HG02973 (cell line): ENCODE data around the gene KCND3.

ENCODE experiments used
- ATAC-seq: cut with Tn5 transposase; IDR thresholded peaks from one replicate; pipeline ENCODE4 v1.9.1; 2021; ENCODE audit warnings: moderate library complexity; ENCODE audit not compliant: unreplicated experiment

The KCND3 gene

GRCh38 chr1:111884772-111885443 is 104.6 kb downstream of the KCND3 start:
- no peak for ATAC-seq

DNA sequence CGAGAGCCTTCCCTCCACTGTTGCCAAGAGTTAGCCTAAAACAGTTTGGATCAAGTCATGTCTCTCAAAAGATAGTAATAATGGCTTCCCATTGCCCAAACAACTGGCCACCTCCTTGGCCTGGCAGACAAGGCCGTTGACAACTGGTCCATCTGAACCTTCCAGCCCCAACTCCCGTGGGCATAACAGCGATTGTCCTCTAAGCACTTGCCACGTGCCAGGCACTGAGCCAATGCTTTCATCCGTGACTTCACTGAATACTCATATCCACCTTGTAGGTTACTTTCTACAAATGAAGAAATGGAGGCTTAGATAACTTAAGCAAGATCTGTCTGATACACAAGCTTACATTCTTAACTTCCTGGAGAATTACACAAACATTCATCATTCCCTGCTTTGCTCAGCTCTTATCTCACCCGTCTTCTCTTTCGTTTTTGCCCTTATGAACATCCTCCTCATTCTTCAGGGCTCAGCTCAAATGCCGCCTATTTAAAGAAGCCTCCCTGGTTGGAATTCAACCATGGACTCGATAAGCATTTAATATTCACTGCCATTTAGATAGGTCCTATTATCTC is 106.4 kb downstream of the KCND3 start:
- no peak for ATAC-seq

GRCh38 chr1:111882559-111882958 is 106.9 kb downstream of the KCND3 start:
- ATAC-seq: no peak

- no peak for ATAC-seq
Measured at GRCh38 chr1:111880881-111881837, 108.3 kb downstream of the KCND3 start.

GRCh38 chr1:111879081-111879480 is 110.4 kb downstream of the KCND3 start:
- no peak for ATAC-seq

- no peak for ATAC-seq
Measured at GRCh38 chr1:111878649-111879048, 110.8 kb downstream of the KCND3 start.

DNA sequence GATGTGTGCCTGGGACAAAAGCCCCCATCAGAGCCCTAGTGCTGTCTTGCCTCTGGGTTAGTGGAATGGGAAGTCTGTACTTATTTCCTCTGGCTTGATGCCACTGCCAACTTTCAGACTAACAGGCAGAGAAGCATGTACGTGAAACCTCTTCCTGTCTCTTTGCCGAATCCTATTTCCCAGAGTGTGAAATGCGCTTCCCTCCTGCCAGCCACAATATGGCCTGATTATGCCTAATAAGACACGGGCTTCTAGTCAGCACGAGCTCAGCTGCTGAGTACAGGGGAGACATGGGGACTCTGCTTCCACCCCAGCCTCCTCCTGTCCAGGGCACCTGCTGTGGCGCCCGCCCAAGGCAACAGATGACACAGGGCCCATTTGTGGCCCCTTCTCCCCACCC is 111.4 kb downstream of the KCND3 start:
- no peak for ATAC-seq

GRCh38 chr1:111876631-111877030 is 112.8 kb downstream of the KCND3 start:
- no peak for ATAC-seq

DNA sequence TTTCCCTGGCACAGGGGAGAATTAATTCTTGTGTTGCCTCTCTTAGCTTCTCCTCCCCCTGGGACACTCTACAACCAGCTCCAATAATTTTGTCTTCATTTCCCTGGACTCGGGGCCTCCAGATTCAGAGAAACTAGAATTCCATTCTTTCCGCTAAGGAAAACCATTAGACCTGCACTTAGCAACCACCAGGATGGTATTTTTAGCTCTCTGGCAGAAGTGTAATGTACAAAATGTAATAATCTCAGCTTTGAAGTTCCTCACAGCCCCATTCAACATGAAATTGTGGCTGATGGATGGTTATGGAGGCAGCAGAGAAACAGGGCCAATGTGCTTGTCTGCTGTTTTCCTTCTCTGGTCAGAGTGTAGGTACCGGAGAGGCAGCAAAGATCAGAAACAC is 113.8 kb downstream of the KCND3 start:
- no peak for ATAC-seq

- ATAC-seq: no peak
Measured at GRCh38 chr1:111873460-111874030, 115.9 kb downstream of the KCND3 start.

DNA sequence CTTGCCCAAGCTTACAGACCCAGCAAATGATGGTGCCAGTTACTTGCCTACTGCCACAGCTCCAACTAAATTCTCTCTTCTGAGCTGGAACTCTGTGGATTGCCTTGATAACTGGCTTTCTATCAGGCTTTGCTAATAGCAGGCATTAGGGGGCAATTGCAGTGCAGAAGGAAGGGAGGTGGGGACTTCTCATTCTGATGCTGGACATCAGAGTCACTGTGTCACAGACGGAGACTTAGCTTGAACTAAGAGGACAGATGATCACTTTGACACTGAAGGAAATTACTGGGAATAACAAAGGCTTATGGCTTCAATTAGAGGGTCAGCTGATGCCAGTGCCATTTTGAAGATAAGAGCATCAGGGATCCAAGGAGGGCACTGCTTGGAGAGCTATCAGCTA is 119.3 kb downstream of the KCND3 start:
- no peak for ATAC-seq

DNA sequence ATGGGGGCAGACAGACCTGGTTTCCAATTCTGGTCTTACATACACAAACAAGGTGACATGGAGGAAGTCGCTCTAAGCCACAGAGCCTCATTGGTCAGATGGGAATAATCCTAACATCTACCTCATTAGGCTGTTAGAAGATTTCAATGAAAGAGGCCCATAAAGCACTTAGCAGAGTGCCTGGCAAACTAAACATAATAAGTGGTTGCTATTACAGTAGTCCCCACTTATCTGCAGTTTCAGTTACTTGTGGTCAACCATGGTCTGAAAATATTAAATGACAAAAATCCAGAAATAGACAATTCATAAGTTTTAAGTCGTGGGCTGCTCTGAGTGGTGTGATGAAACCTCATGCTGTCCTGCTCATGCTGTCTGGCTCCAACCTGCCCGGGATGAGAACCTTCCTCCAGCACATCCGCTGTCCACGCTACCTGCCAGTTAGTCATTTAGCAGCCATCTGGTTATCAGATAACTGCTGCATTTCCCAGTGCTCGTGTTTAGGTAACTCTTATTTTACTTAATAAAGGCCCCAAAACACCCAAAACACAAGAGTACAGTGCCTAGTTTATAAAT is 121.5 kb downstream of the KCND3 start:
- no peak for ATAC-seq

DNA sequence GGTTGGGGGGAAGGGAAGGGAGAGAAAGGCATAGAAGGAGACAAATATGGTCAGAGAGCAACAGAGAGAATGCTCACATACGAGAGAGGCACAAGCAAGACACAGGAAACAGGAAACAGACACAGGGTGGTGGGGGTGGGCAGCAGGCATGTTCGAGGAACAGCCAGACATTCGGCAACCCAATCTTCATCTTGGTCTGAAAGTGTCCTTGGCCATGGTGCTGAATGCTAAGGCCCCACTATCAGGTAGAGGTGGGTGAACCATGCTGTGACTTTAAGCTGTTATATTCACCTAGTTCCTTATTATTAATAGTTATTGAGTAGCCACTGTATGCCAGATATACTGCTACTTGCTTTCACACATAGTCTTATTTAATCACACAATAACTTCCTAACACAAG is 124.6 kb downstream of the KCND3 start:
- ATAC-seq: no peak

GRCh38 chr1:111863401-111863800 is 126.1 kb downstream of the KCND3 start:
- no peak for ATAC-seq

DNA sequence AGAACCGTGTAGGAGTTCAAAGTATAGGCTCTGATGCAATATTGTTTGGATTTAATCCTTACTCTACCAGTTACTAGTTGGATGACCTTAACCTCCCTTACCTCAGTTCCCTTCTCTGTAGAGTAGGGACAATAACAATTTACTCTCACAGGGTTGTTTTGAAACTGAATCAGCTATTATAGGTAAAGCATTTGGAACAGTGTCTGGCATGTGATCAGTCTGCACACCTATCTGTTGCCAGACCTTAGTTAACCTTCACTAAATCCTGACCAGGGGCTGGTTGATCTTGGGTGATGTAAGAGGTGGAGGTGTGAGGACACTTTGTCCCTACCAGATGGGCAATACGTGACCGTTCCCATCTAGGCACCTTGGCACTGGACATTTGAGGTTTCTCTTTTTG is 126.9 kb downstream of the KCND3 start:
- no peak for ATAC-seq

DNA sequence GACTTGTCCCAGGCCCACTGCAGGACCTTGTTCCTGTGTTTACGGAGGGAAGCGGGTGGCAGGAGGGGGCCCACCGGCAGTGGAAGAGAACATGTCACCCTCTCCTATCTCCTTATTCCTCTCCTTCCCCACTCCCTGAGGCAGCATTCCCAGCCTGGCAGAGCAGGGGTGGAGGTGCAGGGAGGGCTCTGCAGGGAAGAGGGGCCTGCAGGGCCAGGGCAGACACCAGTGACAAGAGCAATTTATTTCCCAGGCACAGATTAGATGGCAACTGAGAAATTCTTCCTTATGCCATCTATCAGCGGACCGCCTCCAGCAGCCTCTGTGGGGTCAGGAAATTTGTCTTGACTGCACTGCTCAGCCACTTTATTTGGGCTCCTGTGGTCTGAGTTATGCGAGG is 127.9 kb downstream of the KCND3 start:
- ATAC-seq: no peak

- ATAC-seq: no peak
Measured at GRCh38 chr1:111857194-111857651, 132.2 kb downstream of the KCND3 start.

DNA sequence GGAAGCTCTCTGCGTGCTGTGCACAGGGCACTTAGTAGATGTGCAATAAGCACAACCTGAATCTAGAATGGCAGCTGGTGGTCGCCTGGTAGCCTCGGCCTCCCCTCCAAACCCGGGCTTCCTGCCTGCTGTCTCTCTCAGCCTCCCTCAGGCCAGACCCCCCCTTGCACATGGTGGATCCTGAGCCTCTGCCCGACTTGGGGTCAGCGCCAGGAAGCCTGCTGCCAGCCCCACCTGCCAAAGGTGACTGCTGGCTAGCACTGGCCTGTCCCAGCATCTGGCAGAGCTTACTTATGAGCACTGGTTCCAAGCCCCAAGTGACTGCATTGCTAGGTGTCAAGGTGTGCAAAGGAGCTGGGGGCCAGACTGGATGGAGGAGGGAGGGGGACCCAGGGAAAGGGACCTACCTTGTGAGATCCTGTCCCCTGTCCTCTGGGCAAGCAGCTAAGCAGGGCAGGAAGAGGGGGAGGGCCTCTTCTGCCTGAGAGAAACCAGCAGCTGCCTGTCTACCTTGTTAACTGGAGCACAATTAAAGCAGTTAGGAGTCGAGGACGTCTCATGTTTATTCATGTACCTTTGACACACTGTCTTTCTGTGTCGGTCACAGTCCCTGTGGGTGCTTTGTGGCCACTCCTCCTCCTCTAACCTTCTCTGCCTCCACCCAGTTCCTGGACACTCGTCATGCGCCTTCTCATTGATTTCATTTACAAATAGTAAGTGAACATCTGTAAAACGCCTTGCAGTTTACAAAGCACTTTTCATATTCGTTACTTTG is 132.9 kb downstream of the KCND3 start:
- no peak for ATAC-seq

DNA sequence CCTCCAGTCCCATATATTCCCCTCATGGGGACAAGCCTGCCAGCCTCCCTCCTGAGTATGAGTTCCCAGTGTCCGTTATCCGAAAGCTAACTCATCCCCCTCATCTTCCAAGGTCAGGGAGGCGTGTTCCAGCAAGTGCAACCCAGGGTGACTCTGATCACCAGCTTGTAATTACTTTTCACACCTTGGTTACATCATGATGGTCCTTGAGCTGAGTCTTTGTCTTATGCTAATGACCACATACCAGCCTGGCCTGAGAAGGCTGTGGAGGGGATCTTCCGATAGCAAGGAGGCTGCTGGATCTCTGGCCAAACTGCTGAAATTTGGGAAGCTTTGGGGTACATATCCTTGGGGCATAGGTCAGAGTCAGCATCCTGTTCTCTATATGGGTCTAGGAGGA is 134.2 kb downstream of the KCND3 start:
- no peak for ATAC-seq

DNA sequence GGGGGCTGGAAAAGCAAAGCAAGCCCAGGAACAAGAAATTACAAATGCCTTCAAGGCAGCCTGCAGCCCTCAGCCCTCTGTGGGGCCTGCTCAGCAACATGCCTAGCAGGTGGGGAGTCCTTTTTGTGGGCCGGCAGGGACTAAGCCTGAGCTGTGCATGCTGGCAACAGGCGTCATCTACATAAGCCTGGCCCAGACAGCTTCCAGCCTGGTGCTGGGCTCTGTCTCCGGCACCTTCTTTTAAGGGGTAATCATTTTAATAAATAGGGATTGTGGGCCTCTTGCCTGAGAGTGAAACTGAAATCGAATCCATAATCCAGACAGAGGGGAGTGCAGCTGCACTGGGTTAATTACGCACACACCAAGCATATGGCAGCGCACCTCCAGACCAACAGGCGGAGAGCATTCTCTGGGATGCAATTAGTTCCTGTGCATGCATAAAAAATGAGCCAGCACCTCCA is 137.2 kb downstream of the KCND3 start:
- ATAC-seq: no peak
